GM23248 (cell line): ENCODE data around the gene TSHZ2. TPM values are rescaled to one million over a fixed set of nuclear protein-coding genes. Genes with fewer than 3 reads are reported as not detected.
A peak's percentile ranks its signal among the peaks of the same experiment; 100 is the strongest.

ENCODE experiments used
- DNase-seq: peaks from one replicate; pipeline ENCODE4 v3.0.0-alpha.2; 2015
- H2AFZ ChIP-seq: fragments of 200-600 bp; sonication (generic); 2 replicates; pipeline ENCODE4 v1.6.1; 2016; ENCODE audit warnings: antibody characterized with exemption
- H3F3A ChIP-seq: fragments of 200-600 bp; sonication (generic); 2 replicates; pipeline ENCODE4 v1.6.1; 2016; ENCODE audit warnings: mild to moderate bottlenecking, antibody characterized with exemption, mixed run types; ENCODE audit not compliant: insufficient read depth
- H3K27ac ChIP-seq: fragments of 200-600 bp; sonication (generic); 2 replicates; pipeline ENCODE4 v1.5.1; 2016; ENCODE audit warnings: mild to moderate bottlenecking
- H3K27me3 ChIP-seq: fragments of 200-600 bp; sonication (generic); replicated peaks from 2 replicates; pipeline ENCODE4 v1.6.1; 2016; ENCODE audit warnings: mild to moderate bottlenecking; ENCODE audit not compliant: insufficient read depth
- H3K36me3 ChIP-seq: fragments of 200-600 bp; sonication (generic); 2 replicates; pipeline ENCODE4 v1.6.1; 2016; ENCODE audit warnings: low read depth, mild to moderate bottlenecking
- H3K4me1 ChIP-seq: fragments of 200-600 bp; sonication (generic); 2 replicates; pipeline ENCODE4 v1.6.1; 2016; ENCODE audit warnings: mild to moderate bottlenecking; ENCODE audit not compliant: insufficient read depth
- H3K4me2 ChIP-seq: fragments of 200-600 bp; sonication (generic); one replicate; pipeline ENCODE4 v1.6.1; 2016; ENCODE audit warnings: mild to moderate bottlenecking; ENCODE audit not compliant: unreplicated experiment
- H3K4me3 ChIP-seq: fragments of 200-600 bp; sonication (generic); 2 replicates; pipeline ENCODE4 v1.5.1; 2016; ENCODE audit warnings: mild to moderate bottlenecking
- H3K79me2 ChIP-seq: fragments of 200-600 bp; sonication (generic); 2 replicates; pipeline ENCODE4 v1.6.1; 2016; ENCODE audit warnings: mild to moderate bottlenecking; ENCODE audit not compliant: insufficient read depth
- H3K9ac ChIP-seq: fragments of 200-600 bp; sonication (generic); 2 replicates; pipeline ENCODE4 v1.6.1; 2016; ENCODE audit warnings: mild to moderate bottlenecking
- H3K9me2 ChIP-seq: fragments of 200-600 bp; sonication (generic); 2 replicates; pipeline ENCODE4 v1.6.1; 2016; ENCODE audit warnings: mixed run types, mild to moderate bottlenecking, moderate library complexity; ENCODE audit not compliant: insufficient read depth
- H3K9me3 ChIP-seq: fragments of 200-600 bp; sonication (generic); one replicate; pipeline ENCODE4 v1.6.1; 2017; ENCODE audit warnings: low read depth
- H4K20me1 ChIP-seq: fragments of 200-600 bp; sonication (generic); 2 replicates; pipeline ENCODE4 v1.6.0; 2016; ENCODE audit not compliant: insufficient read depth
- EZH2 ChIP-seq: fragments of 200-600 bp; sonication (generic); IDR thresholded peaks from 2 replicates; pipeline ENCODE4 v1.6.1; 2018; ENCODE audit warnings: antibody characterized with exemption, mild to moderate bottlenecking; ENCODE audit not compliant: insufficient read depth, poor library complexity, severe bottlenecking
- EZH2phosphoT487 ChIP-seq: fragments of 200-600 bp; sonication (generic); IDR thresholded peaks from 2 replicates; pipeline ENCODE4 v1.6.1; 2018; ENCODE audit warnings: antibody characterized with exemption, moderate library complexity, mild to moderate bottlenecking, low read depth; ENCODE audit not compliant: insufficient read depth
- WGBS, 2 experiments: methylation state at CpG; one replicate each; pipeline ENCODE4 v1.1.6; 2015 to 2017; ENCODE audit warnings: low lambda C conversion rate in 2 of 2, low coverage in 1 of 2; ENCODE audit errors: missing lambda C conversion rate in 2 of 2; 5-methylcytosine and 5-hydroxymethylcytosine counted together
- in situ Hi-C: fragments of 300-500 bp; cut with MboI; formaldehyde crosslinking; loops from 2 replicates; pipeline ENCODE4 v1.15.0; 2020
- polyA plus RNA-seq: library from polyadenylated mRNA; unstranded; fragments of >200 nt; fragmentation: Nextera tagmentation; extraction: Ambion mirVana; gene quantifications from 2 replicates; pipeline ENCODE4 v1.2.1, GENCODE V29; 2016
- total RNA-seq: library from RNA; depleted of rRNA; stranded (reverse); fragments of >200 nt; shearing (Covaris generic); gene quantifications from 2 replicates; pipeline ENCODE4 v1.2.3, GENCODE V29; 2014

The TSHZ2 gene
- total and polyA plus RNA-seq, 2 experiments from 2014 or later, result 4.5 to 13.4 TPM

DNA sequence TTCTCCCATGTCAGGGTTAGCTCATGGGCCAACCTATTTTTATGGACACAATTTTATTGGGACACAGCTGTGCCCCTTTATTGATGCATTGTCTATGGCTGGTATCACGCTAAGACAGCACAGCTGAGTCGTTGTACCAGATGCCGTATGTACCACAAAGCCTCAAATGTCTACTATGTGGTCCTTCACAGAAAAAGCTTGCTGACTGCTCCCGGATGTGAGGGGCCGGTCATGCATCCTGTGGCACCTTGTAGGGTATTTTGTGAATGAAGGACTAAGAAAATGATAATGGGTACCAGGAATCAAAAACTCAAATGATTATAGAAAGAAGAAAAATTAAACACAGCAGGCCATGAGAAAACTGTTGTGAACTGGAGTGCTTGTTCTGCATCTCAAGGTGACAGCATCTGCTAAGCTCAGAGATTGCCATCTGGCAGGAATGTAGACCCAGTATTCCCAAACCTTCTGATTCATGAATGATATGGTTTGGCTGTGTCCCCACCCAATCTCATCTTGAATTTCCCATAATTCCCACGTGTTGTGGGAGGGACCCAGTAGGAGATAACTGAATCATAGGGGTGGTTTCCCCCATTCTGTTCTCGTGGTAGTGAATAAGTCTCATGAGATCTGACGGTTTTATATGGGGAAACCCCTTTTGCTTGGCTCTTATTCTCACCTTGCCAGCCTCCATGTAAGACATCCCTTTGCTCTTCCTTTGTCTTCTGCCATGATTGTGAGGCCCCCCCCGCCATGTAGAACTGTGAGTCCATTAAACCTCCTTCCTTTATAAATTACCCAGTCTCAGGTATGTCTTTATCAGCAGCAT, 248.5 kb downstream of the TSHZ2 start:
- Histone ChIP-seq H2AFZ (no peak overlapping the region), H3K4me2 (no peak overlapping the region), H3F3A (peaks cover 16% of the 10 kb centered on the region; the same call in 1 of the 2 replicates), H3K9me2 (no peaks in the 10 kb centered on the region), H3K27ac (no peak overlapping the region), H3K4me3 (no peak overlapping the region), H3K4me1 (peaks cover 16% of the 10 kb centered on the region), H3K36me3 (no peaks in the 10 kb centered on the region), H4K20me1 (no peaks in the 10 kb centered on the region), H3K9me3 (no peaks in the 10 kb centered on the region), H3K9ac (no peak overlapping the region), H3K27me3 (no peaks in the 10 kb centered on the region), H3K79me2 (no peaks in the 10 kb centered on the region)
- in situ Hi-C loops, result no loop called here
- WGBS, 2 experiments, result 88 to 91% methylated on average over 9 of the region's 9 CpGs
- TF ChIP-seq EZH2phosphoT487 (no peak), EZH2 (no peak)
- DNase-seq, result peak; percentile 12

DNA sequence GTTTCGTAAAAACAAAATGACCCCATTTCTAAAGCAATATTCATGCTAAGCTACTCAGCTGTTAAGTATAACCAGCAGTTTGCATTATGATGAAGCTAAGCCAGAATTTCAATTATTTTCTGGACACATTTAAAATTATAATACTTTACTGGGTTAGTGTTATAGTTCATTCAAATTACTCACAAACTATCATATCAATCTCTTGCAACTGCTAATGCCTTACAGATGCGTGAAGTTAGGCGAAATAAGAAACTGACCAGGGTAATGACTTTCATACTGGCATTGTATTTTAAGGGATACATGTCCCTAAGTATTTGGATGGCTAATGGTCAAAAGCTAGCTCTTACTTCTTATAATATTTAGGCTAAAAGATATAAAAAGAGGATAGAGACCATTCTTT, 249.6 kb downstream of the TSHZ2 start:
- Histone ChIP-seq H2AFZ (no peak overlapping the region), H3K27me3 (no peaks in the 10 kb centered on the region), H3K4me1 (peaks cover 16% of the 10 kb centered on the region), H3K9me3 (no peaks in the 10 kb centered on the region), H3K36me3 (no peaks in the 10 kb centered on the region), H3F3A (peaks cover 16% of the 10 kb centered on the region; the same call in 1 of the 2 replicates), H4K20me1 (no peaks in the 10 kb centered on the region), H3K4me2 (no peak overlapping the region), H3K9ac (no peak overlapping the region), H3K4me3 (no peak overlapping the region), H3K27ac (no peak overlapping the region), H3K79me2 (no peaks in the 10 kb centered on the region), H3K9me2 (no peaks in the 10 kb centered on the region)
- in situ Hi-C loops, result no loop called here
- WGBS, 2 experiments, result 97 to 98% methylated on average over 3 of the region's 3 CpGs
- DNase-seq, result no peak
- TF ChIP-seq EZH2, result no peak
- TF ChIP-seq EZH2phosphoT487, result no peak

DNA sequence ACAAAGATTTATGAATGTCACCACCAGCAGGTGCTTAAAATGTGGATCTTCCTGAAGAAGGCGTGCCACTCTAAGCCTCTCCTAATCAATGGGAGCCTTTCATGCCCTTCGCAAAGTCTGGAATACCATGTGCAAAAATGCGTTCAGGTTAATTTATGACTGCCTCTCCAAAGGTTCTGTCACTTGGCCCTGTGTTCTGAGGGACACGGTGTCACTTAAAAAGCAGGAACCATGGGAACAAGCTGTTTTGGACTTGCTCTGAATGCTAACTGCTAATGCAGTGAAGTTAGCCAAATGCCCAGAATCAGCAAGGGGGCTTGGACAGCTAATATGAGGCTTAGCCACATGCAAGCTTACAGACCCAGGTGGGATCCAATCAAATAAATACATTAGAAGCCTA, 250.3 kb downstream of the TSHZ2 start:
- Histone ChIP-seq H3K9me3 (no peaks in the 10 kb centered on the region), H3K79me2 (no peaks in the 10 kb centered on the region), H3K4me2 (no peak overlapping the region), H3K9me2 (no peaks in the 10 kb centered on the region), H4K20me1 (no peaks in the 10 kb centered on the region), H3K4me1 (peaks cover 19% of the 10 kb centered on the region), H3K9ac (no peak overlapping the region), H3K4me3 (no peak overlapping the region), H3K27me3 (no peaks in the 10 kb centered on the region), H3K27ac (no peak overlapping the region), H3K36me3 (no peaks in the 10 kb centered on the region), H3F3A (peaks cover 16% of the 10 kb centered on the region; the same call in 1 of the 2 replicates), H2AFZ (no peak overlapping the region)
- in situ Hi-C loops, result no loop called here
- TF ChIP-seq EZH2phosphoT487, result no peak
- no peak for TF ChIP-seq EZH2
- DNase-seq, result no peak
- WGBS, 2 experiments, result 89 to 93% methylated on average over 4 of the region's 4 CpGs

DNA sequence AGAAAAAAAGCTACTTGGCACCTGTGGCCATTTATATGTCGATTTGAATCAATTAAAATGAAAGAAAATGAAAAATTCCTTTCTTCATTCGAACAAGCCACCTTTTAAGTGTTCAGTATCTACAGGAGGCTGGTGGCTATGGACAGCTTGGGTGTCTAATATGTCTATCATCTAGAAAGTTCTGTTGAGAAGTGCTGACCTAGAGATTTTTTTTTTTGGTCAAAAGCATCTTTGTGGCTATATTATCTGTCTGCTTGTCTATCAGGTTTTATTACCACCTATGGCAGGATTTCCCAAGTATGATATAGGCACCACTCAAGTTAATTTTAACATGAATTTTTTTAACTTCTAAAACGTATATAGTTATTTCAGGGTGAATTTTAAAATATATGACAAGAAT, 250.8 kb downstream of the TSHZ2 start:
- H3K4me1 ChIP-seq, result peaks cover 22% of the 10 kb centered on the region
- no peaks in the 10 kb centered on the region for H3K9me2 ChIP-seq
- H3K79me2 ChIP-seq, result no peaks in the 10 kb centered on the region
- no peaks in the 10 kb centered on the region for H4K20me1 ChIP-seq
- in situ Hi-C loops, result no loop called here
- 91 to 96% methylated on average over 3 of the region's 3 CpGs for WGBS, 2 experiments
- no peak overlapping the region for H3K9ac ChIP-seq
- H3F3A ChIP-seq, result peaks cover 16% of the 10 kb centered on the region; the same call in 1 of the 2 replicates
- no peaks in the 10 kb centered on the region for H3K9me3 ChIP-seq
- H2AFZ ChIP-seq, result no peak overlapping the region
- no peaks in the 10 kb centered on the region for H3K36me3 ChIP-seq
- no peak for DNase-seq
- no peak for TF ChIP-seq EZH2phosphoT487
- TF ChIP-seq EZH2, result no peak
- H3K4me2 ChIP-seq, result no peak overlapping the region
- H3K27me3 ChIP-seq, result no peaks in the 10 kb centered on the region
- H3K27ac ChIP-seq, result no peak overlapping the region
- no peak overlapping the region for H3K4me3 ChIP-seq
